OCI-LY3 (cell line): ENCODE measurements around the gene MYZAP.
A peak's percentile ranks its signal among the peaks of the same experiment; 100 is the strongest.
"Not testable (repeated sequence)": the region's sequence is repeated elsewhere in the genome, so short reads cannot be mapped to it uniquely, and the experiment has no call there.

Source experiments
- H2AFZ ChIP-seq: fragments of 200-600, 300-600 bp; shearing (Covaris generic); 2 replicates; pipeline ENCODE4 v1.6.0; 2014; ENCODE audit warnings: antibody characterized with exemption, low read depth, low read length
- H3K27ac ChIP-seq: fragments of 200-600, 300-600 bp; sonication (generic); 2 replicates; pipeline ENCODE4 v1.5.1; 2014; ENCODE audit warnings: mild to moderate bottlenecking, low read length, moderate library complexity, mixed read lengths
- H3K27me3 ChIP-seq: fragments of 200-600, 300-600 bp; sonication (generic); 2 replicates; pipeline ENCODE4 v1.6.1; 2014; ENCODE audit warnings: low read depth, low read length, mixed read lengths
- H3K36me3 ChIP-seq: fragments of 200-600, 300-600 bp; sonication (generic); replicated peaks from 2 replicates; pipeline ENCODE3; 2014; ENCODE audit warnings: low read depth, low read length, mixed read lengths
- H3K4me1 ChIP-seq: fragments of 300-600, 200-600 bp; sonication (generic); 2 replicates; pipeline ENCODE4 v1.6.1; 2014; ENCODE audit warnings: low read length, mixed read lengths
- H3K4me2 ChIP-seq: fragments of 200-600, 300-600 bp; sonication (generic); 2 replicates; pipeline ENCODE4 v1.6.1; 2014; ENCODE audit warnings: low read length, mixed read lengths
- H3K4me3 ChIP-seq: fragments of 300-600, 200-600 bp; sonication (generic); 2 replicates; pipeline ENCODE4 v1.5.1; 2014; ENCODE audit warnings: antibody characterized with exemption, mild to moderate bottlenecking, low read length, moderate library complexity
- H3K79me2 ChIP-seq: fragments of 300-600, 200-600 bp; shearing (Covaris generic); 2 replicates; pipeline ENCODE4 v1.6.1; 2014; ENCODE audit warnings: mild to moderate bottlenecking, low read length, mixed read lengths
- H3K9ac ChIP-seq: fragments of 300-600, 200-600 bp; shearing (Covaris generic); 2 replicates; pipeline ENCODE4 v1.6.0; 2014; ENCODE audit warnings: mild to moderate bottlenecking, low read length, moderate library complexity
- H3K9me3 ChIP-seq: fragments of 200-600, 300-600 bp; shearing (Covaris generic); 2 replicates; pipeline ENCODE4 v1.6.1; 2014; ENCODE audit warnings: low read length, mixed read lengths; ENCODE audit not compliant: insufficient read depth
- H4K20me1 ChIP-seq: fragments of 200-600, 300-600 bp; sonication (generic); 2 replicates; pipeline ENCODE4 v1.6.1; 2016; ENCODE audit warnings: low read length, mixed read lengths; ENCODE audit not compliant: insufficient read depth
- EZH2phosphoT487 ChIP-seq: fragments of 200-600 bp; shearing (Covaris generic); IDR thresholded peaks from 2 replicates; pipeline ENCODE4 v1.6.1; 2018; ENCODE audit warnings: antibody characterized with exemption, mixed run types, low read depth
- TF ChIP-seq, protein P1 (sequence below): fragments of 200-600, 300-600 bp; sonication (generic); IDR thresholded peaks from 2 replicates; pipeline ENCODE4 v1.5.1; 2014; ENCODE audit warnings: antibody characterized with exemption, low read length, low read depth

Gene MYZAP

DNA sequence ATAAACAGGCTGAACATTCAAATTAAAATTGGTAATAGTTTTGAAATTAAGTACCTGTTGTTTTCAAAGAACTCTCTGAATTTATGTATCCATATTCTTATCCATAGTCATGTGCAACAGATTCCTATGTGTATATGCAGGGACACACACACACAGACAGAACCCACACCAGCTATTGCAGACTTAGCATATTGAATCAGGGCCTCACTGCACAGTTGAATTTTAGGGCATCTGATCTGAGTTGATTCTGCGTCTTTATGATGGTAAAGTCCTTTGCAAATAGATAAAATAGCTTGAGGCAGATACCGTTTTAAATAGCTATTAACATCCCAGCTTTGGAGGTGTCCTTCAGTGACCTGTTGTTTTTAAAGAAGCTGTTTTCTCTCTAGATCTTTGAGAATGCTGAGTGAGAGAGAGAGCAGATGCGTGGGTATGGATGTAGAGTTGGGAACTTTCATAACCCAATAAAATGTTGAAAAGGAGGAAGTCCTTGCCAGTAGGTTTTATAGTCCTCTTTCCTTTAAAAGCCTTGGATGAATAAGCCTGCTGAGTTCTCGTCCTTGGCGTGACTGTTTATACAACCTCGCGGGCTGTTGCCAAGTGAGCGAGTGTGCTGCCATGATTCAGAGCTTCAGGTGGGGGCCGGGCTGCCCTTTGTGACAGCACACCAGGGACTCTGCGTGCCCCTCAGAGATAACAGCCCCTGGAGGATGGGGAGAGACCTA lies 18.3 kb downstream of the MYZAP start:
- no peak overlapping the region for H3K27ac ChIP-seq
- no peak overlapping the region for H3K9ac ChIP-seq

DNA sequence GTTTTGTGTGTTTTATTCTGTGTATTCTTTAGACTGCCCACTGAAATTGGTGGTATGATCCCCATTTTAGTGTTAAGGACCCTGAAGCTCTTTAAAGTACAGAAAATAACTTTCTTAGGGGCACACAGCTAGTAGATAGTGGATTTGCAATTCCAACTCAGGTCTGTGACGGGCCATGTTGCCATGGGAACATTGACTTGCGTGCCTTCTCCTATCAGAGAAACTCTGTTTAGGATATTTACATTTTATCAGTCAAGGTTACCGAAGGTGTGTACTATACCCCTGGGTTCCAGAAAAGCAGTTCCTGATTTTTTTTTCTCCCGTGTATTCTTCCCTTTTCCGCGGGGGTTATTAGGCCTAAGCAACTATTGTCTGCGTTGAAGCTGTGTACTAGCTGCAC lies 19.4 kb downstream of the MYZAP start:
- peaks cover 8% of the 10 kb centered on the region for H3K4me1 ChIP-seq
- H2AFZ ChIP-seq = no peak overlapping the region
- no peak overlapping the region for H3K4me3 ChIP-seq
- no peak overlapping the region for H3K9ac ChIP-seq
- no peak overlapping the region for H3K27ac ChIP-seq
- no peaks in the 10 kb centered on the region for H3K79me2 ChIP-seq
- no peaks in the 10 kb centered on the region for H3K36me3 ChIP-seq
- H3K4me2 ChIP-seq = no peak overlapping the region
- H3K27me3 ChIP-seq = no peaks in the 10 kb centered on the region
- TF ChIP-seq, protein P1, sequence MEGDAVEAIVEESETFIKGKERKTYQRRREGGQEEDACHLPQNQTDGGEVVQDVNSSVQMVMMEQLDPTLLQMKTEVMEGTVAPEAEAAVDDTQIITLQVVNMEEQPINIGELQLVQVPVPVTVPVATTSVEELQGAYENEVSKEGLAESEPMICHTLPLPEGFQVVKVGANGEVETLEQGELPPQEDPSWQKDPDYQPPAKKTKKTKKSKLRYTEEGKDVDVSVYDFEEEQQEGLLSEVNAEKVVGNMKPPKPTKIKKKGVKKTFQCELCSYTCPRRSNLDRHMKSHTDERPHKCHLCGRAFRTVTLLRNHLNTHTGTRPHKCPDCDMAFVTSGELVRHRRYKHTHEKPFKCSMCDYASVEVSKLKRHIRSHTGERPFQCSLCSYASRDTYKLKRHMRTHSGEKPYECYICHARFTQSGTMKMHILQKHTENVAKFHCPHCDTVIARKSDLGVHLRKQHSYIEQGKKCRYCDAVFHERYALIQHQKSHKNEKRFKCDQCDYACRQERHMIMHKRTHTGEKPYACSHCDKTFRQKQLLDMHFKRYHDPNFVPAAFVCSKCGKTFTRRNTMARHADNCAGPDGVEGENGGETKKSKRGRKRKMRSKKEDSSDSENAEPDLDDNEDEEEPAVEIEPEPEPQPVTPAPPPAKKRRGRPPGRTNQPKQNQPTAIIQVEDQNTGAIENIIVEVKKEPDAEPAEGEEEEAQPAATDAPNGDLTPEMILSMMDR = no peak
- TF ChIP-seq EZH2phosphoT487 = no peak
- H3K9me3 ChIP-seq = no peaks in the 10 kb centered on the region
- H4K20me1 ChIP-seq = no peaks in the 10 kb centered on the region

More for the DNA sequence above, 18.3 kb downstream of the MYZAP start:
- no peak overlapping the region for H3K4me2 ChIP-seq
- no peaks in the 10 kb centered on the region for H3K36me3 ChIP-seq
- H3K4me3 ChIP-seq = no peak overlapping the region
- H3K9me3 ChIP-seq = no peaks in the 10 kb centered on the region
- no peaks in the 10 kb centered on the region for H3K27me3 ChIP-seq
- peaks cover 8% of the 10 kb centered on the region for H3K4me1 ChIP-seq
- TF ChIP-seq, protein P1 = no peak
- TF ChIP-seq EZH2phosphoT487 = no peak
- H2AFZ ChIP-seq = no peak overlapping the region
- no peaks in the 10 kb centered on the region for H3K79me2 ChIP-seq
- no peaks in the 10 kb centered on the region for H4K20me1 ChIP-seq

DNA sequence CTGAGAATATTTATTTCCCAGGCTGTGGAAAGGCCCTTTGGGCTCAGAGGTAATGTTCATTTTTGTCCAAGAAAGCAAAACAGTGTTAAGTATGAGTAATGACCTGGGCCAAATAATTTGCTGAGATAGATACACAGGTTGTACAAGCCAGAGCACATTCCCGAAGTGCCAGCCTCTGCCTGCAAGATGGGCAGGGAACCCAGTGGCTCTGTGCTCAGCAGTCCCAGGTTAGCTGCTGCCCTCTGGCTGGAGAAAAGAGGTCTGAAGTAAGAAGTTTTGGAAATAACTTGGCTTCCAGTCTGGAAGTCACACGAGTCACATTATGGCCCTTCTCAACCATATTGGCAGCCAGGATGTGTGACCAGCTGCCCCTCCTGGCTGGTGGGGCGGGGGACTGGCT lies 20.2 kb downstream of the MYZAP start:
- Histone ChIP-seq H3K4me1 (peaks cover 8% of the 10 kb centered on the region), H3K27me3 (no peaks in the 10 kb centered on the region), H2AFZ (no peak overlapping the region), H3K27ac (no peak overlapping the region), H3K36me3 (no peaks in the 10 kb centered on the region), H3K4me2 (no peak overlapping the region), H3K9ac (no peak overlapping the region), H3K4me3 (no peak overlapping the region), H4K20me1 (no peaks in the 10 kb centered on the region), H3K79me2 (no peaks in the 10 kb centered on the region), H3K9me3 (no peaks in the 10 kb centered on the region)
- no peak for TF ChIP-seq EZH2phosphoT487
- TF ChIP-seq, protein P1 = peak; percentile 66

DNA sequence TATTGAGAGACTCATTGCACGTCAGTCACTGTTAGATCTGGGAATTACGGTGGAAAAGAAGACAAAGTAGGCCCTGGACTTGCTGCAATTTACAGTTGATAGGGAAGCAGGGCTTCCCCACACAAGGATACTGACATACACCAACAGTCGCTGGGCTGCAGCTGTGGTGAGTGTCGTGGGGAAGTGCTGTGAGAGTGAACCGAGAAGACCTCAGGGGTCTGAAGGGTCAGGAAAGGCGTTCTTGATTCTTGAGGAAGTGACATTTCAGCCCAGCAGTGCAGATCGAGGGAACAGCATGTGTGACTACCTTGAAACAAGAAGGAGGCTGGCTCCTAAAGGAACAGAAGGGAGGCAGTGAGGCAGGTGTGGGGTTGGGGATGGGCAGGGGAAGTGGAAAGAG lies 22.5 kb downstream of the MYZAP start:
- Histone ChIP-seq H3K4me1 (peaks cover 8% of the 10 kb centered on the region), H3K27ac (no peak overlapping the region), H4K20me1 (no peaks in the 10 kb centered on the region), H3K79me2 (no peaks in the 10 kb centered on the region), H3K27me3 (no peaks in the 10 kb centered on the region), H3K4me2 (no peak overlapping the region), H2AFZ (no peak overlapping the region), H3K4me3 (no peak overlapping the region), H3K9ac (no peak overlapping the region), H3K9me3 (no peaks in the 10 kb centered on the region), H3K36me3 (no peaks in the 10 kb centered on the region)
- TF ChIP-seq, protein P1 = no peak
- TF ChIP-seq EZH2phosphoT487 = no peak

DNA sequence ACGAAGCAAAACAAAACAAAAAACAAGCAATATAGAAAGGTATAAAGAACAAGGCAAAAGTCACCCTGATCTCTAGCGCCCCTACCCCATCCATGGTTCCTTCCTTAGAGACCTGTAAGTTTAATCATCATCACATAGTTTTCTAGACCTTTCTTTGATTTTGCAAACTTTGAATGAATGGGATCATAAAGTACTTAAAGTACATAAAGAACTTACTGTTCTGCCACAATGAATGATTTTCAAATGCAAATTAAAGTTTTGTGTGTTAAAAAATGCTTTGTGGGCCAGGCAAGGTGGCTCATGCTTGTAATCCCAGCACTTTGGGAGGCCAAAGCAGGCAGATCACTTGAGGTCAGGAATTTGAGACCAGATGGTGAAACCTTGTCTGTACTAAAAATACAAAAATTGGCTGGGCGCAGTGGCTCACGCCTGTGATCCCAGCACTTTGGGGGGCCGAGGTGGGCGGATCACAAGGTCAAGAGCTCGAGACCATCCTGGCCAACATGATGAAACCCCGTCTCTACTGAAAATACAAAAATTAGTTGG lies 24.3 kb downstream of the MYZAP start:
- H3K36me3 ChIP-seq, H3K27me3 ChIP-seq, H3K27ac ChIP-seq, H3K9ac ChIP-seq, H2AFZ ChIP-seq, H3K79me2 ChIP-seq, H3K9me3 ChIP-seq, H4K20me1 ChIP-seq, H3K4me3 ChIP-seq, H3K4me2 ChIP-seq, H3K4me1 ChIP-seq: not testable (repeated sequence)
